Measurements from ENCODE around the gene GRIK3.

GRIK3 gene

GRCh38 chr1:36821386-36821785 lies 212.9 kb downstream of the GRIK3 start:
- H3K4me3 ChIP-seq (ENCODE audit: low read depth, low read length): no peak overlapping the region
- no peak for TF ChIP-seq CTCF (IDR thresholded peaks at IDR 0.05; ENCODE audit: low read depth, low read length, missing control alignments)
- DNase-seq (ENCODE audit: low read depth): no peak
- in situ Hi-C loops (cut with HindIII; ENCODE audit: low sequenced_read_pairs): no loop called here

- TF ChIP-seq CTCF (IDR thresholded peaks at IDR 0.05; ENCODE audit: low read depth, low read length, missing control alignments): no peak
- H3K4me3 ChIP-seq (ENCODE audit: low read depth, low read length): no peak overlapping the region
- DNase-seq (ENCODE audit: low read depth): no peak
- in situ Hi-C loops (cut with HindIII; ENCODE audit: low sequenced_read_pairs): no loop called here
These were observed 215.5 kb downstream of the GRIK3 start for GRCh38 chr1:36818771-36819170.

GRCh38 chr1:36816348-36816747 lies 218.0 kb downstream of the GRIK3 start:
- DNase-seq (ENCODE audit: low read depth): no peak
- no peak overlapping the region for H3K4me3 ChIP-seq (ENCODE audit: low read depth, low read length)
- TF ChIP-seq CTCF (IDR thresholded peaks at IDR 0.05; ENCODE audit: low read depth, low read length, missing control alignments): no peak
- in situ Hi-C loops (cut with HindIII; ENCODE audit: low sequenced_read_pairs): no loop called here

GRCh38 chr1:36814774-36815173 lies 219.5 kb downstream of the GRIK3 start:
- no peak overlapping the region for H3K4me3 ChIP-seq (ENCODE audit: low read depth, low read length)
- in situ Hi-C loops (cut with HindIII; ENCODE audit: low sequenced_read_pairs): no loop called here
- no peak for TF ChIP-seq CTCF (IDR thresholded peaks at IDR 0.05; ENCODE audit: low read depth, low read length, missing control alignments)
- no peak for DNase-seq (ENCODE audit: low read depth)

GRCh38 chr1:36814083-36814482 lies 220.2 kb downstream of the GRIK3 start:
- no peak for TF ChIP-seq CTCF (IDR thresholded peaks at IDR 0.05; ENCODE audit: low read depth, low read length, missing control alignments)
- H3K4me3 ChIP-seq (ENCODE audit: low read depth, low read length): no peak overlapping the region
- in situ Hi-C loops (cut with HindIII; ENCODE audit: low sequenced_read_pairs): no loop called here

GRCh38 chr1:36807262-36807661 lies 227.1 kb downstream of the GRIK3 start:
- no peak for DNase-seq (ENCODE audit: low read depth)
- H3K4me3 ChIP-seq (ENCODE audit: low read depth, low read length): no peak overlapping the region
- no peak for TF ChIP-seq CTCF (IDR thresholded peaks at IDR 0.05; ENCODE audit: low read depth, low read length, missing control alignments)
- in situ Hi-C loops (cut with HindIII; ENCODE audit: low sequenced_read_pairs): no loop called here

More at GRCh38 chr1:36814083-36814482, 220.2 kb downstream of the GRIK3 start:
- no peak for DNase-seq (ENCODE audit: low read depth)

Measured in astrocyte of the cerebellum (primary cell).